SH-SY5Y (cell line): ENCODE results near the gene SLC44A1.

Source experiments
- GATA2 ChIP-seq: IDR thresholded peaks from 2 replicates; pipeline ENCODE4 v1.6.1; 2011; ENCODE audit warnings: mild to moderate bottlenecking, low read depth, low read length
- GATA3 ChIP-seq: IDR thresholded peaks from 2 replicates; pipeline ENCODE4 v1.6.1; 2011; ENCODE audit warnings: low read depth, mild to moderate bottlenecking, low read length, moderate library complexity

DNA sequence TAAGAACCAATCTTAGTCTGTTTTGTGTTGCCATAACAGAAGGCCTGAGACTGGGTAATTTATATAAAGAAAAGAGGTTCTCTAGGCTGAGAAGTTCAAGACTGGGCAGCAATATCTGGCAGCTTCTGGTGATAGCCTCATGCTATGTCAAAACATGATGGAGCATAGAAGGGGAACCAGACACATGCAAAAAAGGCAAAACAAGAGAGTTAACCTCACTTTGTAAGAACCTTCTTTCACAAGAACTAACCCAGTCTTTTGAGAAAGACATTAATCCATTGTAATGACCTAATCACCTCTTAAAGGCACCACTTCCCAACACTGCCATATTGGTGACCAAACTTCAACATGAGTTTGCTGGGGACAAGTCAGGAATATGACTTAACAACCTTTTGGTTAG lies 240.7 kb downstream of the SLC44A1 start:
- TF ChIP-seq GATA3 (no peak), GATA2 (no peak)
